HG03159 (cell line): ENCODE data around the gene C20orf202.
"Not testable (repeated sequence)": the region's sequence is repeated elsewhere in the genome, so short reads cannot be mapped to it uniquely, and the experiment has no call there.

Experiments
- ATAC-seq: cut with Tn5 transposase; IDR thresholded peaks from one replicate; pipeline ENCODE4 v1.9.1; 2021; ENCODE audit warnings: mild to moderate bottlenecking, moderate library complexity; ENCODE audit not compliant: unreplicated experiment

The C20orf202 gene

DNA sequence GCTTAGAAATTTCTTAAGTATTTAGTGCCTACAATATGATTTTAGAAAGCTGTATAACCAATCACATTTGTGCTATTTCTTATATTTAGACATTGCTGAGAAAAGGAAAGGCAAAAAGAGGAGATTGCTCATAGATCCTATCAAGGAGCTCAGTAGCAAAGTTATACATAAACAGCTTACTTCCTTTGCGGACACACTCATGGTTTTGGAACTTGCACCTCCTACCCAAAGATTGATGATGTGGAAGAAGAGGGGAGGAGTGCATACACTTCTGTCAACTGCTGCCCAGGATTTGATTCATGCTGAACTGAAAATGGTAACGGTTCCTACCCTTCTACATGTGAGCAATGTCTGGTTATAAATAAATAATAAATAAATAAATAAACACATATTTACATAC, 39.3 kb downstream of the C20orf202 start:
- ATAC-seq: no peak

DNA sequence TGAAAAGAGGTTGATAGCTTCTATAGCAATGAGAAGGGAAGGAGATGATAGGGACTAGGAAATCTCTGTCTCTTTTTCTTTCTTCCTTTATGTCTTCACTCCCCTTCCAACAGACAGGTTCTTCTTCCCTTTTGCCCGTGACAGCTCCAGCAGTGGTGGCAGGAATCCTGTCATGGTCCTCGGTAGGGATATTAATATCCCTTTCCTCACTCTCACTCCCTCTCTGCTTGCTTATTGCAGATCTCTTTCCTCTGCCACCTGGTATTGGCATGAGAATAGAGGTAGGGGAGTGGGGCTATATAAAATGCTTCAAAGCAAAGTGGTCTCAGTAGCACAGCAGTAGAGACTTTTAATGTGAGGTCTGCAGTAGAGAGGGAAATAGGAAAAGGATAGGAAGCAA, 42.3 kb downstream of the C20orf202 start:
- no peak for ATAC-seq

DNA sequence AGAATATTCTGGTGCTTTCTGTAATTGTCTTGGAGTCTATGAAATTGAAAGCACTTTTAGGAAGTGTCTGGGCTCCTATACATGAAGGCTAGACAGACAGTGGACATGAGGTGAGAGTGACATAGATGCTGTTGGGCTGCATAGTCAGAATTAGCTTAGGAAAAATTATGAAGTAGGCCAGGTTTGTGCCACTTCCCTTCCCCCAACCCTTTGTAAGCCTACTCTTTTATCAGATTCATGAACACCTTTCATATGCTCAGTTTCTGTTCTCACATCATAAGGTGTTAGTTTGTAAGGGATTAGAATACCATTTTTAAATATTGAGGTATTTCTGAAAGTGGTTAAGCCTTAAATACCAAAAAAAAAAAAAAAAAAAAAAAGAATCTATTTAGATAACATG, 44.4 kb downstream of the C20orf202 start:
- no peak for ATAC-seq

DNA sequence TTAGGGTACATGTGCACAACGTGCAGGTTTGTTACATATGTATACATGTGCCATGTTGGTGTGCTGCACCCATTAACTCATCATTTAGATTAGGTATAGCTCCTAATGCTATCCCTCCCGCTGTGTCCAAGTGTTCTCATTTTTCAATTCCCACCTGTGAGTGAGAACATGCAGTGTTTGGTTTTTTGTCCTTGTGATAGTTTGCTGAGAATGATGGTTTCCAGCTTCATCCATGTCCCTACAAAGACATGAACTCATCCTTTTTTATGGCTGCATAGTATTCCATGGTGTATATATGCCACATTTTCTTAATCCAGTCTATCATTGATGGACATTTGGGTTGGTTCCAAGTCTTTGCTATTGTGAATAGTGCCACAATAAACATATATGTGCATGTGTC, 47.0 kb downstream of the C20orf202 start:
- not testable (repeated sequence) for ATAC-seq

DNA sequence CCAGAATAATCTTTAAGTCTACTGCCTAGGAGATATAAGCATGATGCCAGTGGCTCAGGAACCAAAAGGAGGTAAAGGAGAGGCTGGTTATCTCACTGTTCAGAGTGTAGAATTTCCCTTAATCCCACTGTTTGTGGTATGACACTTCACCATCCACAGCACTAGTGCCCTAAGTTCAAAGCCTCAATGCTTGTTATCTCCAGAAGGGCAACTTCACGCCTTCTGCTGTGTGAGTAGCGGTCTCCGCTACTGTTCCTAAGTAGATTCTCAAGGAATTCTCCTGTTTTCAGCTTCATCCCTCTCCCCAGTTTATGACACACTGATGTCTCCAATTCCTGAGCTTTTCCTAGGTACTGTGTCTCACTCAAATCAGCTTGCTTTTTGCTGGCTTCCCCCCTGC, 49.2 kb downstream of the C20orf202 start:
- ATAC-seq: no peak

DNA sequence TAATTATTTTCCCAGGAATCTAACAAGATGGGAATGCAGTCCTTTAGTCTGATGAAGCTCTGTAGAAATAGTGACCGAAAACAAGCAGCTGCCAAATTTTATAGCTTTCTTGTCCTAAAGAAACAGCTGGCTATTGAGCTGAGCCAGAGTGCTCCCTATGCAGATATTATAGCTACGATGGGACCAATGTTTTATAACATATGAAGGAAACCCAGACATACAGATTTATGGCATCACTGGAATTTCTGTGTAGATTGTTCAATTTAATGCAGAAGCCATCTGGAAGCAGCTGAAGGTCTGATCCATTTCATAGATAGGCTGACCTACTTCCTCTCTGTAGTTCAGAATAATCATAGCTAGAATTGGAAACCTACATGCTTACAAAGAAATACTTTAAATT, 51.0 kb downstream of the C20orf202 start:
- ATAC-seq: no peak

DNA sequence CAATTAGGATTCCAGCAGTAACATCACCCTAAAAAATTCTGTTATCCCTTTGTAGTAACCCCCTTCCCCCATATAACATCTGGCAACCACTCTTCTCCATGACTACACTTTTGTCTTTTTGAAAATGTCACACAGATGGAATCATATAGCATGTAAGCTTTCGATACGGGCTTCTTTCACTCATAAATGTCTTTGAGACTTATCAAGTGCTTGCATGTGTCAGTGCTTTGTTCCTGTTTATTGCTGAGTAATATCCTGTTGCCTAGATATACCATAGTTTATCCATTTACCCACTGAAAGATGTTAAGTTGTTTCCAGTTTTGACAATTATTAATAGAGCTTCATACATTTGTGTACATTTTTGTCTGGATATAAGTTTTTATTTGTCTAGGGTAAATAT, 52.4 kb downstream of the C20orf202 start:
- ATAC-seq: no peak
